HepG2 (cell line): ENCODE results near the gene RBCK1. TPM values are rescaled to one million over a fixed set of nuclear protein-coding genes. Genes with fewer than 3 reads are reported as not detected.

Source experiments
- DNMT3B ChIP-seq: conservative IDR thresholded peaks from 2 replicates; pipeline ENCODE4 v1.6.1; 2016; ENCODE audit warnings: missing biosample characterization, control low read depth
- FOSL2 ChIP-seq: sonication (generic); formaldehyde crosslinking; IDR thresholded peaks from 2 replicates; pipeline ENCODE4 v1.4.0; 2020; ENCODE audit warnings: missing genetic modification reagents
- FOXK2 ChIP-seq: fragments of 450-650 bp; IDR thresholded peaks from 2 replicates; pipeline ENCODE4 v1.6.1; 2016
- HNF4G ChIP-seq, 2 experiments: sonication (generic) in 1 of 2; formaldehyde crosslinking in 1 of 2; IDR thresholded peaks; 2 replicates each; pipeline versions ENCODE4 v1.4.0 to v1.6.1; 2011 to 2020; ENCODE audit warnings: borderline replicate concordance in 2 of 2, low read depth in 2 of 2, mild to moderate bottlenecking in 2 of 2, low read length in 1 of 2, missing genetic modification reagents in 1 of 2, moderate library complexity in 1 of 2
- KDM2A ChIP-seq: sonication (generic); formaldehyde crosslinking; IDR thresholded peaks from 2 replicates; pipeline ENCODE4 v1.4.0; 2020; ENCODE audit warnings: low read depth, missing genetic modification reagents, borderline replicate concordance
- MBNL3 ChIP-seq: fragments of 250-450 bp; sonication (Bioruptor Pico); conservative IDR thresholded peaks from 2 replicates; pipeline ENCODE4 v1.8.0; 2022; ENCODE audit warnings: mild to moderate bottlenecking, inconsistent platforms
- MED1 ChIP-seq: sonication (generic); formaldehyde crosslinking; IDR thresholded peaks from 2 replicates; pipeline ENCODE4 v1.4.0; 2020; ENCODE audit warnings: missing genetic modification reagents
- REPIN1 ChIP-seq: sonication (generic); formaldehyde crosslinking; IDR thresholded peaks from 2 replicates; pipeline ENCODE4 v1.8.0; 2022; ENCODE audit warnings: missing genetic modification reagents, low read depth, mild to moderate bottlenecking, borderline replicate concordance
- SOX13 ChIP-seq, 3 experiments: fragments of 450-650 bp in 1 of 3; sonication (generic) in 1 of 3; formaldehyde crosslinking in 1 of 3; IDR thresholded peaks in 2 of 3; conservative IDR thresholded peaks in 1 of 3; 2 replicates each; pipeline versions ENCODE4 v1.5.0 to v1.6.1; 2016 to 2020; ENCODE audit warnings: antibody characterized with exemption in 1 of 3, mild to moderate bottlenecking in 1 of 3, missing compliant biosample characterization in 1 of 3, missing genetic modification reagents in 1 of 3, moderate library complexity in 1 of 3
- SPEN ChIP-seq: sonication (generic); formaldehyde crosslinking; IDR thresholded peaks from 2 replicates; pipeline ENCODE4 v1.5.1; 2020; ENCODE audit warnings: low read depth, mild to moderate bottlenecking, missing genetic modification reagents
- SRSF4 ChIP-seq: fragments of 200-400 bp; formaldehyde crosslinking; IDR thresholded peaks from one replicate; pipeline ENCODE4 v1.6.1; 2018; ENCODE audit warnings: mild to moderate bottlenecking, low read depth, low read length, moderate library complexity; ENCODE audit not compliant: poor library complexity, severe bottlenecking
- THYN1 ChIP-seq: sonication (generic); formaldehyde crosslinking; IDR thresholded peaks from 2 replicates; pipeline ENCODE4 v1.8.1; 2023; ENCODE audit warnings: low read depth, mild to moderate bottlenecking, moderate library complexity, missing genetic modification reagents, borderline replicate concordance
- ZBTB42 ChIP-seq: sonication (generic); formaldehyde crosslinking; IDR thresholded peaks from 2 replicates; pipeline ENCODE4 v1.5.0; 2020; ENCODE audit warnings: mild to moderate bottlenecking, missing genetic modification reagents
- ZC3H4 ChIP-seq: sonication (generic); formaldehyde crosslinking; IDR thresholded peaks from 2 replicates; pipeline ENCODE4 v1.4.0; 2020; ENCODE audit warnings: missing genetic modification reagents, borderline replicate concordance
- ZFY ChIP-seq: sonication (generic); formaldehyde crosslinking; IDR thresholded peaks from 2 replicates; pipeline ENCODE4 v1.4.0; 2020; ENCODE audit warnings: missing genetic modification reagents
- ZMAT3 ChIP-seq: sonication (generic); formaldehyde crosslinking; conservative IDR thresholded peaks from 2 replicates; pipeline ENCODE4 v1.7.0; 2021; ENCODE audit warnings: missing genetic modification reagents
- ZNF136 ChIP-seq: sonication (generic); formaldehyde crosslinking; IDR thresholded peaks from 2 replicates; pipeline ENCODE4 v1.8.1; 2022; ENCODE audit warnings: low read depth, mild to moderate bottlenecking, moderate library complexity, missing genetic modification reagents
- ZNF816 ChIP-seq: sonication (generic); formaldehyde crosslinking; IDR thresholded peaks from 2 replicates; pipeline ENCODE4 v1.8.0; 2022; ENCODE audit warnings: missing genetic modification reagents, mild to moderate bottlenecking, borderline replicate concordance
- polyA plus RNA-seq, 8 experiments: library from polyadenylated mRNA; depleted of rRNA in 3 of 8; stranded (reverse) in 7 of 8; unstranded in 1 of 8; fragments of >200 nt; fragmentation: Illumina TruSeq in 4 of 8; extraction: Trizol in 4 of 8; gene quantifications; 2 replicates each; pipeline versions ENCODE4 v1.2.1 to v1.2.3, GENCODE V29; 2011 to 2016; ENCODE audit warnings: low read depth in 4 of 8, missing spikeins in 1 of 8, mixed read lengths in 1 of 8; ENCODE audit not compliant: insufficient read depth in 1 of 8
- total RNA-seq, 5 experiments: library from RNA; depleted of rRNA; stranded (reverse); fragments of >200 nt; fragmentation: Illumina TruSeq; extraction: Trizol; gene quantifications; 2 replicates each; pipeline ENCODE4 v1.2.3, GENCODE V29; 2016; ENCODE audit warnings: low read depth in 1 of 5
- TF ChIP-seq, protein P1 (sequence below): sonication (generic); formaldehyde crosslinking; IDR thresholded peaks from 2 replicates; pipeline ENCODE4 v1.5.0; 2020; ENCODE audit warnings: mild to moderate bottlenecking, missing genetic modification reagents
- TF ChIP-seq, protein P2 (sequence below), 2 experiments: IDR thresholded peaks; 2 replicates each; pipeline ENCODE4 v1.6.1; 2011 to 2012; ENCODE audit warnings: low read length in 2 of 2, borderline replicate concordance in 1 of 2, low read depth in 1 of 2, mild to moderate bottlenecking in 1 of 2, moderate library complexity in 1 of 2
- TF ChIP-seq, protein P3 (sequence below): IDR thresholded peaks from 2 replicates; pipeline ENCODE4 v1.6.1; 2016

RBCK1 gene
- total and polyA plus RNA-seq, 2 of the 13 experiments (the other 11 are each of a cell fraction or from before 2014, with no cell fraction given), result 149 to 215 TPM

DNA sequence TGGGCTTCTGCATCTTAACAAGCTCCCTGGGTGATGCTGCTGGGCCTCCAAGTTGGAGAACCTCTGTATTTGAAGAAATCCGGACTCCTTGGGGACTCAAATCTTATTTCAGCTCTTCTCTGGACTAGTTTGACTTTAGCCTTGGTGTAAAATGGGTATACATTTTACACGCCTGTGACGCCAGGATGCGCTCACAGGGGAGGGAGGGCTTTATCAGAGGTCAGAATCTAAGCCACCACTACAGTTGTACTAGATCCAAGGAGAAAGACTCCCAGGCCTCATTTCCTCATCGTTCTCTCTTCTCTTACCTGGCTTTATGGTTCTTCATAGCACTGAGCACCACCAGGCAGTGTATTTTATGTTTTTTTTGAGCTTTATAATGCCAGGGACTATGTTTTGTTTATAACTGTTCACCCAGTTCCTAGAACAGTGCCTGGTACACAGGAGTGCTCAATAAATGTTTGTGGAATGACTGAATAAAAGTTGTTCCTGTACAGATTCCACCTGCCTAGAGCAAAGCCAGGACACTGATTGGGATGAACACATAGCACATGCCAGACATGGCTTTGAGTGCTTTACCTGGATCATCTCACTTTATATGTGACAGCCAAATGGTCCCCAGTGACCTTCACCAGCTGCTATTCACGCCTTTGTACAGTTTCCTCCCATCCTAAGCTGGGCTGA is 5.1 kb upstream of the RBCK1 start (continued):
- TF ChIP-seq MBNL3 (0 out of 2 replicates have a peak, but pooled peaks have one; percentile 43), HNF4G (IDR thresholded peaks at IDR 0.05; ENCODE audit: borderline replicate concordance, low read depth, low read length) (no peak), HNF4G (CRISPR knock-in tag; IDR thresholded peaks at IDR 0.05; ENCODE audit: borderline replicate concordance, low read depth) (peak; percentile 7; the same call in 1 of the 2 replicates), SPEN (no peak), REPIN1 (CRISPR knock-in tag) (peak; percentile 19; the same call in 1 of the 2 replicates), ZMAT3 (CRISPR knock-in tag) (0 out of 2 replicates have a peak, but pooled peaks have one; percentile 20), ZC3H4 (CRISPR knock-in tag) (peak; percentile 61; the same call in 1 of the 2 replicates), FOSL2 (CRISPR knock-in tag) (0 out of 2 replicates have a peak, but pooled peaks have one; percentile 4), DNMT3B (peak; percentile 59; the same call in 1 of the 2 replicates), THYN1 (CRISPR knock-in tag) (0 out of 2 replicates have a peak, but pooled peaks have one; percentile 39), FOXK2 (no peak), SOX13 (IDR thresholded peaks at IDR 0.05) (no peak), SOX13 (CRISPR knock-in tag; conservative IDR thresholded peaks at IDR 0.05 in 1 of 2, IDR thresholded peaks at IDR 0.05 in 1 of 2) (no peak), ZFY (0 out of 2 replicates have a peak, but pooled peaks have one; percentile 3), KDM2A (CRISPR knock-in tag) (0 out of 2 replicates have a peak, but pooled peaks have one; percentile 28), MED1 (CRISPR knock-in tag) (0 out of 2 replicates have a peak, but pooled peaks have one; percentile 22), ZNF816 (peak; percentile 46; the same call in 1 of the 2 replicates), SRSF4 (no peak), ZBTB42 (CRISPR knock-in tag) (no peak), ZNF136 (CRISPR knock-in tag) (no peak)
- TF ChIP-seq, protein P1, sequence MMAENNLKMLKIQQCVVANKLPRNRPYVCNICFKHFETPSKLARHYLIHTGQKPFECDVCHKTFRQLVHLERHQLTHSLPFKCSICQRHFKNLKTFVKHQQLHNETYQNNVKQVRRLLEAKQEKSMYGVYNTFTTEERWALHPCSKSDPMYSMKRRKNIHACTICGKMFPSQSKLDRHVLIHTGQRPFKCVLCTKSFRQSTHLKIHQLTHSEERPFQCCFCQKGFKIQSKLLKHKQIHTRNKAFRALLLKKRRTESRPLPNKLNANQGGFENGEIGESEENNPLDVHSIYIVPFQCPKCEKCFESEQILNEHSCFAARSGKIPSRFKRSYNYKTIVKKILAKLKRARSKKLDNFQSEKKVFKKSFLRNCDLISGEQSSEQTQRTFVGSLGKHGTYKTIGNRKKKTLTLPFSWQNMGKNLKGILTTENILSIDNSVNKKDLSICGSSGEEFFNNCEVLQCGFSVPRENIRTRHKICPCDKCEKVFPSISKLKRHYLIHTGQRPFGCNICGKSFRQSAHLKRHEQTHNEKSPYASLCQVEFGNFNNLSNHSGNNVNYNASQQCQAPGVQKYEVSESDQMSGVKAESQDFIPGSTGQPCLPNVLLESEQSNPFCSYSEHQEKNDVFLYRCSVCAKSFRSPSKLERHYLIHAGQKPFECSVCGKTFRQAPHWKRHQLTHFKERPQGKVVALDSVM (CRISPR knock-in tag), result peak; percentile 3
- TF ChIP-seq, protein P2, sequence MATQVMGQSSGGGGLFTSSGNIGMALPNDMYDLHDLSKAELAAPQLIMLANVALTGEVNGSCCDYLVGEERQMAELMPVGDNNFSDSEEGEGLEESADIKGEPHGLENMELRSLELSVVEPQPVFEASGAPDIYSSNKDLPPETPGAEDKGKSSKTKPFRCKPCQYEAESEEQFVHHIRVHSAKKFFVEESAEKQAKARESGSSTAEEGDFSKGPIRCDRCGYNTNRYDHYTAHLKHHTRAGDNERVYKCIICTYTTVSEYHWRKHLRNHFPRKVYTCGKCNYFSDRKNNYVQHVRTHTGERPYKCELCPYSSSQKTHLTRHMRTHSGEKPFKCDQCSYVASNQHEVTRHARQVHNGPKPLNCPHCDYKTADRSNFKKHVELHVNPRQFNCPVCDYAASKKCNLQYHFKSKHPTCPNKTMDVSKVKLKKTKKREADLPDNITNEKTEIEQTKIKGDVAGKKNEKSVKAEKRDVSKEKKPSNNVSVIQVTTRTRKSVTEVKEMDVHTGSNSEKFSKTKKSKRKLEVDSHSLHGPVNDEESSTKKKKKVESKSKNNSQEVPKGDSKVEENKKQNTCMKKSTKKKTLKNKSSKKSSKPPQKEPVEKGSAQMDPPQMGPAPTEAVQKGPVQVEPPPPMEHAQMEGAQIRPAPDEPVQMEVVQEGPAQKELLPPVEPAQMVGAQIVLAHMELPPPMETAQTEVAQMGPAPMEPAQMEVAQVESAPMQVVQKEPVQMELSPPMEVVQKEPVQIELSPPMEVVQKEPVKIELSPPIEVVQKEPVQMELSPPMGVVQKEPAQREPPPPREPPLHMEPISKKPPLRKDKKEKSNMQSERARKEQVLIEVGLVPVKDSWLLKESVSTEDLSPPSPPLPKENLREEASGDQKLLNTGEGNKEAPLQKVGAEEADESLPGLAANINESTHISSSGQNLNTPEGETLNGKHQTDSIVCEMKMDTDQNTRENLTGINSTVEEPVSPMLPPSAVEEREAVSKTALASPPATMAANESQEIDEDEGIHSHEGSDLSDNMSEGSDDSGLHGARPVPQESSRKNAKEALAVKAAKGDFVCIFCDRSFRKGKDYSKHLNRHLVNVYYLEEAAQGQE (IDR thresholded peaks at IDR 0.05; ENCODE audit: borderline replicate concordance in 1 of 2, low read depth in 1 of 2, low read length in 2 of 2), result no peak
- TF ChIP-seq, protein P3, sequence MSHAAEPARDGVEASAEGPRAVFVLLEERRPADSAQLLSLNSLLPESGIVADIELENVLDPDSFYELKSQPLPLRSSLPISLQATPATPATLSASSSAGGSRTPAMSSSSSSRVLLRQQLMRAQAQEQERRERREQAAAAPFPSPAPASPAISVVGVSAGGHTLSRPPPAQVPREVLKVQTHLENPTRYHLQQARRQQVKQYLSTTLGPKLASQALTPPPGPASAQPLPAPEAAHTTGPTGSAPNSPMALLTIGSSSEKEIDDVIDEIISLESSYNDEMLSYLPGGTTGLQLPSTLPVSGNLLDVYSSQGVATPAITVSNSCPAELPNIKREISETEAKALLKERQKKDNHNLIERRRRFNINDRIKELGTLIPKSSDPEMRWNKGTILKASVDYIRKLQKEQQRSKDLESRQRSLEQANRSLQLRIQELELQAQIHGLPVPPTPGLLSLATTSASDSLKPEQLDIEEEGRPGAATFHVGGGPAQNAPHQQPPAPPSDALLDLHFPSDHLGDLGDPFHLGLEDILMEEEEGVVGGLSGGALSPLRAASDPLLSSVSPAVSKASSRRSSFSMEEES (CRISPR knock-in tag), result no peak
